Coronary artery (tissue), 2 donors: ENCODE results near the gene PROSER3.
A peak's percentile ranks its signal among the peaks of the same experiment; 100 is the strongest.

Experiments used
- DNase-seq: peaks from one replicate; pipeline ENCODE4 v3.0.0-alpha.2; 2017; ENCODE audit warnings: low spot score
- H3K27ac ChIP-seq, 2 donors: fragments of 200-600 bp; sonication (generic); one replicate each; pipeline ENCODE4 v1.5.1; 2016 to 2019
- H3K4me3 ChIP-seq: fragments of 200-600 bp; sonication (generic); 2 replicates; pipeline ENCODE4 v1.5.1; 2016; ENCODE audit warnings: mild to moderate bottlenecking, moderate library complexity
- CTCF ChIP-seq: fragments of 200-600 bp; sonication (generic); IDR thresholded peaks from one replicate; pipeline ENCODE4 v1.5.1; 2019; ENCODE audit warnings: antibody characterized with exemption

Gene PROSER3

GRCh38 chr19:35718345-35719041, 39.5 kb upstream of the PROSER3 start:
- H3K27ac ChIP-seq, result peak overlapping the region; percentile 85 to 96
- peak; percentile 80 for DNase-seq

DNA sequence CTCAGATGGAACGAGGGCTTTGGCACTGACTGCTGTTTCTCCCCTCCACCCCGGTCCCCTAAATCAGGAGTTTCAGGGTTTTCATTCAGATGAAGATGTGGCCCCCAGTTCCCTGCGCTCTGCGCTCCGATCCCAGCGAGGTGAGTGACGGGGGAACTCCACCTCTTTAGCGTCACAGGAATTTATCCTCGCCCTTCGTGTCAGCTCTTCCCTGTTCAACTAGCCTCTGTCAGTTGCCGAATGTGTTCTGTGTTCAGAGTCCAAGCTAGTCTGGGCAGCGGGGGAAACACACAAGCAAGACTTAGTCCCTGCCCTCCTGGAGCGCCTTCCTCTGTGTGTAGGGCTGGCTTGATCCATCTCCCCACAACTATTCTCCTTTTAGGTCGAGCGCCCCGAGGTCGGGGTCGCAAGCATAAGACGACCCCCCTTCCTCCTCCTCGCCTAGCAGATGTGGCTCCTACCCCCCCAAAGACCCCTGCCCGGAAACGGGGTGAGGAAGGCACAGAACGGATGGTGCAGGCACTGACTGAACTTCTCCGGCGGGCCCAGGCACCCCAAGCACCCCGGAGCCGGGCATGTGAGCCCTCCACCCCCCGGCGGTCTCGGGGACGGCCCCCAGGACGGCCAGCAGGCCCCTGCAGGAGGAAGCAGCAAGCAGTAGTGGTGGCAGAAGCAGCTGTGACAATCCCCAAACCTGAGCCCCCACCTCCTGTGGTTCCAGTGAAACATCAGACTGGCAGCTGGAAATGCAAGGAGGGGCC, 38.4 kb upstream of the PROSER3 start:
- TF ChIP-seq CTCF, result no peak
- Histone ChIP-seq H3K4me3 (no peak overlapping the region), H3K27ac (no peak overlapping the region)
- DNase-seq, result peak; percentile 73

More at GRCh38 chr19:35718345-35719041, 39.5 kb upstream of the PROSER3 start:
- no peak for TF ChIP-seq CTCF
- H3K4me3 ChIP-seq, result peak overlapping the region; percentile 88

- Histone ChIP-seq H3K4me3 (no peak overlapping the region), H3K27ac (no peak overlapping the region)
- TF ChIP-seq CTCF, result no peak
- DNase-seq, result no peak
Measured at GRCh38 chr19:35720163-35720524, 37.8 kb upstream of the PROSER3 start.

DNA sequence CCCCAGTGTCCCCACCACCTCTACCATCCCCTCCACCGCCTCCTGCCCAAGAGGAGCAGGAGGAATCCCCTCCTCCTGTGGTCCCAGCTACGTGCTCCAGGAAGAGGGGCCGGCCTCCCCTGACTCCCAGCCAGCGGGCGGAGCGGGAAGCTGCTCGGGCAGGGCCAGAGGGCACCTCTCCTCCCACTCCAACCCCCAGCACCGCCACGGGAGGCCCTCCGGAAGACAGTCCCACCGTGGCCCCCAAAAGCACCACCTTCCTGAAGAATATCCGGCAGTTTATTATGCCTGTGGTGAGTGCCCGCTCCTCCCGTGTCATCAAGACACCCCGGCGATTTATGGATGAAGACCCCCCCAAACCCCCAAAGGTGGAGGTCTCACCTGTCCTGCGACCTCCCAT, 37.3 kb upstream of the PROSER3 start:
- TF ChIP-seq CTCF, result no peak
- DNase-seq, result no peak

DNA sequence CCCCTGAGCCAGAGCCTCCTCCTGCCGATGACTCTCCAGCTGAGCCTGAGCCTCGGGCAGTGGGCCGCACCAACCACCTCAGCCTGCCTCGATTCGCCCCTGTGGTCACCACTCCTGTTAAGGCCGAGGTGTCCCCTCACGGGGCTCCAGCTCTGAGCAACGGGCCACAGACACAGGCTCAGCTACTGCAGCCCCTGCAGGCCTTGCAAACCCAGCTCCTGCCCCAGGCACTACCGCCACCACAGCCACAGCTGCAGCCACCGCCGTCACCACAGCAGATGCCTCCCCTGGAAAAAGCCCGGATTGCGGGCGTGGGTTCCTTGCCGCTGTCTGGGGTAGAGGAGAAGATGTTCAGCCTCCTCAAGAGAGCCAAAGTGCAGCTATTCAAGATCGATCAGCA, 36.6 kb upstream of the PROSER3 start:
- no peak for DNase-seq
- H3K4me3 ChIP-seq, result no peak overlapping the region
- H3K27ac ChIP-seq, result no peak overlapping the region
- no peak for TF ChIP-seq CTCF

More for the DNA sequence above, 37.3 kb upstream of the PROSER3 start:
- Histone ChIP-seq H3K4me3 (no peak overlapping the region), H3K27ac (no peak overlapping the region)

DNA sequence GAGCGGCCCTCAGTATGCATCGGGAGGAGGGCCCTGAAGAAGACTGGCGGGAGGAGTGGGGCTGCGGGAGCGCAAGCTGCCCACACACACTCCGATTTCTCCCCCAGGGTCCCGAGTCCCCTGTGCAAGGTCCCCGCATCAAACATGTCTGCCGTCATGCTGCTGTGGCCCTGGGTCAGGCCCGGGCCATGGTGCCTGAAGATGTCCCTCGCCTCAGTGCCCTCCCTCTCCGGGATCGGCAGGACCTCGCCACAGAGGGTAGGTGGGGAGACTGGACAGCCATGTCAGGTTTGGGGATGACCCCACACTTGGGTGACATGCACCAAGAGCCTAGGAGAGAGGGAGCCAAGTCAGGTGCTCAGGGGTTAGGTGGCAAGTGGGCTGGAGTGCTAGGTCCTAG, 35.5 kb upstream of the PROSER3 start:
- no peak for DNase-seq
- no peak overlapping the region for H3K4me3 ChIP-seq
- H3K27ac ChIP-seq, result no peak overlapping the region
- no peak for TF ChIP-seq CTCF

- no peak for DNase-seq
Measured at GRCh38 chr19:35722897-35723296, 35.1 kb upstream of the PROSER3 start.

More at GRCh38 chr19:35722897-35723296, 35.1 kb upstream of the PROSER3 start:
- Histone ChIP-seq H3K4me3 (no peak overlapping the region), H3K27ac (no peak overlapping the region)
- TF ChIP-seq CTCF, result no peak
